Brain pericyte (primary cell): ENCODE data around the gene RPL27.
A peak's percentile ranks its signal among the peaks of the same experiment; 100 is the strongest.
"Not testable (repeated sequence)": the region's sequence is repeated elsewhere in the genome, so short reads cannot be mapped to it uniquely, and the experiment has no call there.

Experiments used
- DNase-seq: peaks from one replicate; pipeline ENCODE4 v3.0.0-alpha.2; 2012; ENCODE audit warnings: low read depth, low spot score

RPL27 gene

GRCh38 chr17:42997984-42998938 lies at the start of gene RPL27:
Gene RPL27, plus strand, starts transcription at chr17:42998419. Its CDS starts 332 bp downstream, at chr17:42998751.
- peak; percentile 99 for DNase-seq

DNA sequence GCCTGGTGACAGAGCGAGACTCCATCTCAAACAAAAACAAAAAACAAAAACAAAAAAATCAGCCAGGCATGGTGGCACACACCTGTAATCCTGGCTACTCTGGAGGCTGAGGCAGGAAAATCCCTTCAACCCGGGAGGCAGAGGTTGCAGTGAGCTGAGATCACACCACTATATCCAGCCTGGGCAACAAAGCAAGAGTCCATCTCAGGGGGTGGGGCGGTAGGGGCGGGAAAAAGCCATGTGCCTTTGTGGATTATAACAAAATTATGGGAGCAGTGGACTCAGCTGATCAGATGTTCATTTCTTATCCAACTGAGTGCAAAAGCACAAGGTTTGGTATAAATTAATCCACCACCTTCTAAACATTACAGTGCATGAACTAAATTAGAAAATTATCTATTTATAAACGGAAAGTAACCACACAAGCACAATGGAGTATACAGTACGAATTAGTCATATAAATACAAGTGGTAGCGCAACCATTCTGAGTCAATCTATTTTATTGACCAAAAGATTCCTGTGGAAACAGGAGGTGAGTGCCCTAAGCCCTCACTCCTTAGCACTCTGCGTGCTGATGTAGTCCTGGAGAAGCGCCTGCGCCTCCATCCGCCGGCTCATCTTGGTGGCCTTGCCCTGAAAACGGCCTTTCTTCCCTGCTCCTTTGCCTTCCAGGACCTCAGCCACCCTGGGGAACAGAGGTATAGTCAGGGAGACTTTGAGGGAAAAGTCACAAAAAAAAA lies 48.0 kb upstream of the RPL27 start:
- no peak for DNase-seq

DNA sequence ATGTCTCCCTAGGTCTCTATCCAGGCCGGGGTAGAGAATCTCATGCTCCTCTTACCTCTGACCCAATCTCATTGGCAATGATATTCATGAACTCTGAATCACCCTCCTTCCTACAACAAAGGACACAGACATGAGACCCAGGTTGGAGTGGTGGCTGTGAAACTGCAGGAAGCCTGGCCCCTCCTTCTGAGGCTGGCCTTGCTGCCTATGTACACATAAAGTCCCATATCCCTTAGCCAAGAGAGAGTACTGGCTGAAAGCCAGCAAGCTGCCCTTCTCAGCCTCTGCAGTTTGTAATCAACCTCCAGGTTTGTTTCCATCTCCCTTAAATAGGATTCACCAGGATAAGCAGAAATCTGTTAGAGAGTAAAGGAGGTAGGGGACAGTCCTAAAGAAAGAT lies 44.5 kb upstream of the RPL27 start:
- no peak for DNase-seq

- peak; percentile 77 for DNase-seq
Observed at GRCh38 chr17:42964161-42964932, 33.9 kb upstream of the RPL27 start, which contains the start of gene AARSD1. Gene AARSD1, minus strand, starts transcription at chr17:42964454. Its CDS starts 14 bp downstream, at chr17:42964440.

GRCh38 chr17:42967925-42968324 lies 30.3 kb upstream of the RPL27 start:
- no peak for DNase-seq

DNA sequence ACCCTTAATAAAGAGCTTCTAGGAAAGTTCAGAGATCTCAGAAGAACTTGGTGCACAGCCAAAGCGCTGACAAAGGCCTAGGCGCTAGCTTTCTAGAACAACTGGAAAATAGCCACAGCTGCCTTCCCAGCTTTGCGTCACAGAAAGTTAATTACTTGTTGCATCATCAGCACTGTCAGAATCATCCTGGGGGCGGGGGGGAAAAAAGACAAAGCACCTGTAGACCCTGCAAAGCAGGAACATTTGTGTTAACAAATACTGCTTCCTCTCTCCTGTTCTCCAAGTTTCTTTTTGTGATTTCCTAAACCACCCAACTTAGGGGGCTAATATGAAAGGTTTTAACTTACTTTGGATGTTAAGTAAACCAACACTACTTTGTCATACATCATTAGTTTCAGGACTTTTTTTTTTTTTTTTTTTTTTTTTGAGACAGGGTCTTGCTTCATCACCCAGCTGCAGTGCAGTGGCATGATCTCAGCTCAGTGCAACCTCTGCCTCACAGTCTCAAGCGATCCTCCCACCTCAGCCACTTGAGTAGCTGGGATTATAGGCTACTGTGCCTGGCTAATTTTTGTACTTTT lies 29.1 kb upstream of the RPL27 start:
- no peak for DNase-seq

GRCh38 chr17:42971589-42971988 lies 26.6 kb upstream of the RPL27 start:
- no peak for DNase-seq

- not testable (repeated sequence) for DNase-seq
Observed at GRCh38 chr17:42973323-42973722, 24.9 kb upstream of the RPL27 start.

- DNase-seq, result no peak
Observed at GRCh38 chr17:42975265-42975664, 23.0 kb upstream of the RPL27 start.

GRCh38 chr17:42975701-42976100 lies 22.5 kb upstream of the RPL27 start:
- not testable (repeated sequence) for DNase-seq

- no peak for DNase-seq
Observed at GRCh38 chr17:42979511-42980273, 18.5 kb upstream of the RPL27 start, which contains the start of gene PTGES3L. Gene PTGES3L, minus strand, starts transcription at chr17:42980080. Its CDS starts 27 bp downstream, at chr17:42980053.

- peak; percentile 21 for DNase-seq
Observed at GRCh38 chr17:42980274-42980765, 17.9 kb upstream of the RPL27 start, which contains the start of gene RUNDC1. Gene RUNDC1, plus strand, starts transcription at chr17:42980565. Its CDS starts 12 bp downstream, at chr17:42980577.

DNA sequence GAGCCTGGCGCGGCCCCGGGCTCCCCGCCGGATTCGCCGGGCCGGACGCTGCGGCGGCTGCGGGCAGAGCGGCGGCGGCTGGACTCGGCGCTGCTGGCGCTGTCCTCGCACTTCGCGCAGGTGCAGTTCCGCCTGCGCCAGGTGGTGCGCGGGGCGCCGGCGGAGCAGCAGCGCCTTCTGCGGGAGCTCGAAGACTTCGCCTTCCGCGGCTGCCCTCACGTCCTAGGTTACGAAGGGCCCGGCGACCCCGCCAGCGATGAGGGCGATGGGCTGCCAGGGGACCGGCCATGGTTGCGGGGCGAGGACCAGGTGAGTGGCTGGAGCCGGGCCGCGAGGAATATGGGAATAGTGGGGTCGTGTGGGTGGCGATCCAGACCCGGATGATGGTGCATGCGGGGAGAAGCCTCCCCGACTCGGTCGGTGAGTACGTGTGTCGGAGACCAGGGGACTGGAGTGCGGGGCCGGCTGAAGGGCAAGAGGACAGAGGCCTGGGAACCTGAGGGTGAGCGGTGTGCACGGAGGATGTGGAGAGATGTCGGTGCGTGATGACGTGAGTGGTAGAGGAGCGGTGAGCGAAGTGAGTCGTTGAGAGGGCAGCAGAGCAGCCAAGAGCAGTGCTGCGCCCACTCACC lies 17.3 kb upstream of the RPL27 start:
- DNase-seq, result no peak

- DNase-seq, result no peak
Observed at GRCh38 chr17:42982266-42982665, 16.0 kb upstream of the RPL27 start.

GRCh38 chr17:42985225-42985624 lies 13.0 kb upstream of the RPL27 start:
- no peak for DNase-seq

GRCh38 chr17:42989141-42989540 lies 9.1 kb upstream of the RPL27 start:
- no peak for DNase-seq

DNA sequence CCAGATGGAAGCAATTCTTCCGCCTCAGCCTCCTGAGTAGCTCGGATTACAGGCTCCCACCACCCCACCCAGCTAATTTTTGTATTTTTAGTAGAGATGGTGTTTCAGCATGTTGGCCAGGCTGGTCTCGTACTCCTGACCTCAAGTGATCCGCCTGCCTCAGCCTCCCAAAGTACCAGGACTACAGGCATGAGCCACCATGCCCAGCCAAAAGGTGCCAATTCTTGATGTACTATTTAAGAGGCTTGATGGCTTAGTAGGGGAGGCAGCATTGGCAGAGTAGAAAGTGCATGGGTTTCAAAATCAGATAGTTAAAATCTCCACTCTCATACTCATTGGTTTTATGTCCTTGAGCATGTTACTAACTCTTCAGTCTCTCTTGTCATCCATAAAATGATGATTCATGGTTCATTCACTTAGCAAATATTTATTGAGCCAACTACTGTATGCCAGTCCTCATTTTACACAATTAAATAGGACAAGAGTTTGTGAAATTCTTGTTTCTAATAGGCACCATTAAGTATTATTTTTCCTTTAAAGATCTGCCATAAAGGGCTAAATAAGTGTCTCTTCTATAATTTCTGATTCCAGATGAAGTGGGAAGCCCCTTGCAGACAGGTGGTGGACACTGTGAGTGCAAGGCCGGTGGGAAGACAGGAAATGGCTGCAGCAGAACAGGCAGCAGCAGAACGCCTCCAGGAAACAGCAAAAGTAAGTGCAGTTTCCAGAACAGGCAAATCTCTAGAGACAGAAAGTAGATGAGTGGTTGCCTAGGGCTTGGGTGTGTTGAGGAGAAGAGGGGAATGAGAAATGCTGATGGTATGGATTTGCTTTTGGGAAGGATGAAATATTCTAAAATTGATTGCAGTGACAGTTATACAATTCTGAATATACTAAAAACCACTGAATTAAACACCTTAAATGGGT lies 8.2 kb upstream of the RPL27 start:
- DNase-seq, result no peak

DNA sequence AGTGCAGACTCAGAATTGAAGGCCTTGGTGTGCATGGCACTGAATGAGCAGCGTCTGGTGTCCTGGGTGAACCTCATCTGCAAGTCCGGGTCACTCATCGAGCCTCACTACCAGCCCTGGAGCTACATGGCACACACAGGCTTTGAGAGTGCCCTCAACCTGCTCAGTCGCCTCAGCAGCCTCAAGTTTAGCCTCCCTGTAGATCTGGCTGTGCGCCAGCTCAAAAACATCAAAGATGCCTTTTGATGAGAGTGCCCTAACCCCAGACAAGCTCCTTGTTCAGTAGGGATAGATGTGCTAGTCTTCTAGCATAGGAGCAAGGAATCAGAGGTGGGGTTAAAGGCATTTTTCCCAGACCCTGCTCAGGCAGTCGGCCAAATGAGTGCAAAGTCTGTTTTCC lies 6.7 kb upstream of the RPL27 start:
- DNase-seq, result no peak

- DNase-seq, result no peak
Observed at GRCh38 chr17:42992872-42993271, 5.3 kb upstream of the RPL27 start.
